ENCODE data around the gene SPIRE1.
A peak's percentile ranks its signal among the peaks of the same experiment; 100 is the strongest.
"Not testable (repeated sequence)": the region's sequence is repeated elsewhere in the genome, so short reads cannot be mapped to it uniquely, and the experiment has no call there.

Gene SPIRE1

DNA sequence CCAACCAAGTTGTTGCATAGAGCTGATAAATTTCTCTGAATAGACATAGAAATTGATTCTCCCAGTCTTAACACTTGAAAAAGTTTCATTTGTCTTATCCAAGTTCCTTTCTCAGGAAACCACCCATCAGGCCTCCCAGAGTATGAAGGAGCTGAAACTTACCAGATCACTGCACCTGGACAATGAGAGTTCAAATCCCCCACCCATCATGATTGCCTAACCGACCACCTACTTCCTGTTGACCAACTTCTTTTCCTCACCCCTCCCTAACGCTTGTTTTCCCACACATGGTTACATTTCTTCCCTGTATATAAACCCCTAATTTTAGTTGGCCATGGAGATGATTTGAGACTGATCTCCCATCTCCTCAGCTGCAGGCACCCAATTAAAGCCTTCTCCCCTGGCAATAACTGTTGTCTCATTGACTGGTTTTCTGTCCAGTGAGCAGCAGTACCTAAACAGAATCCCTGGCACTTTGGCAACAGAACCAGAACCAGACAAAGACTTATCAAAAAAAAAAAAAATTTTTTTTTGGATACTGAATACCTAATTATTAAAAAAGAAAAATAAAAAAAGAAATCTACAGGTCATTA is 103.0 kb downstream of the SPIRE1 start:
- DNase-seq, result no peak

DNA sequence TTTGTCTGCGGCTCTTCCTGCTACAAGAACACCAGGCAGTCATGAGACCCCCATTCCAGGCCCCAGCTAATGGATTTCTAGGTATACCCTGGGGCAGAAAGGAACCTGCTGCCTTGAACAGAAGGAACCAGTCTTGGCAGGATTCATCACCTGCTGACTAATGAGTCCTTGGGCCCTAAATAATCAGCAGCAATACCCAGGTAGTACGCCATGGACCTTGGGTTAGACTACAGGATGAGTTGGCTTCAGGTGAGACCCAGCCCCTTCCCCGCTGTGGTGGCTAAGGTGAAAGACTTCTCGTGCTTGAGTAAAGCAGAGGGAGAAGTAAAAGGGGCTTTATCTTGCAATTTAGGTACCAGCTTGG is 105.0 kb downstream of the SPIRE1 start:
- no peak for DNase-seq

DNA sequence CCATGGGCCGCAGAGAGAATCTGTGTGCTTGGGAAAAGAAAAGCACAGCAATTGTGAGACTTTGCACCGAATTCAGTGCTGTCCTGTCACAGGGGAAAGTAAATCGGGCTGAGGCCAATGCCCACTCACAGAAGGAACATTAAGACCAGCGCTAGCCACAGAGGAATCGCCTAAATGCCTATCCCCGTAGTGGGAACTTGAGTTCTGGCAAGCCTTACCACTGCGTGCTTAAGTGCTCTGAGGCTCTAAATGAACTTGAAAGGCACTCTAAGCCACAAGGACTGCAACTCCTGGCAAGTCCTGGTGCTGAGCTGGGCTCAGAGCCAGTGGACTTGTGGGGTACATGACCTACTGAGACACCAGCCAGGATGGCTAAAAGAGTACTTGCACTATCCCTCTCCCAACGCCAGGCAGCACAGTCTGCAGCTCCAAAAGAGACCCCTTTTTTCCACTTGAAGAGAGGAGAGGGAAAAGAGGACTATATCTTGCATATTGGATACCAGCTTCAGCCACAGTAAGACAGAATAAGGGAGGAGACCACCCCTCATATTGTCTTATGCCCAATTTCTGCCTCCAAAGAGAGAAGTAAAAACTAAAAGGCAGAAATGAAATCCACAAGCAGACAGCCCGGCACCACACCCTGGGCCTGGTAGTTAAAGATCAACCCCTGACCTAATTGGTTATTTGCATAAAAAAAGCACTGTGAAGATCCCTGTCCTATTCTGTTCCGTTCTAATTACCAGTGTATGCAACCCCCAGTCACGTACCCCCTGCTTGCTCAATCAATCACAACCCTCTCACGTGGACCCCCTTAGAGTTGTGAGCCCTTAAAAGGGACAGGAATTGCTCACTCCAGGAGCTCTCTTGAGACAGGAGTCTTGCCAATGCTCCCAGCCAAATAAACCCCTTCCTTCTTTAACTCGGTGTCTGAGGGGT is 105.7 kb downstream of the SPIRE1 start:
- DNase-seq, result not testable (repeated sequence)

DNA sequence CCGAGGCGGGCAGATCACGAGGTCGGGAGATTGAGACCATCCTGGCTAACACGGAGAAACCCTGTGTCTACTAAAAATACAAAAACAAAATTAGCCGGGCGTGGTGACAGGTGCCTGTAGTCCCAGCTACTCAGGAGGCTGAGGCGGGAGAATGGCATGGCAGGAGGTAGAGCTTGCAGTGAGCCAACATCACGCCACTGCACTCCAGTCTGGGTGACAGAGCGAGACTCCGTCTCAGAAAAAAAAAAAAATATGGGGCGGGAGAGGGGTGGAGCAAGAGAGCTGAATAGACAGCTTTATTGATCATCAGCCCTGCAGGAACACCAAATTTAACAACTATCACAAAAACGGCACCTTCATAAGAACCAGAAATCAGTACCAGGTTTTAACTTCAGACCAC is 106.4 kb downstream of the SPIRE1 start:
- DNase-seq, result not testable (repeated sequence)

DNA sequence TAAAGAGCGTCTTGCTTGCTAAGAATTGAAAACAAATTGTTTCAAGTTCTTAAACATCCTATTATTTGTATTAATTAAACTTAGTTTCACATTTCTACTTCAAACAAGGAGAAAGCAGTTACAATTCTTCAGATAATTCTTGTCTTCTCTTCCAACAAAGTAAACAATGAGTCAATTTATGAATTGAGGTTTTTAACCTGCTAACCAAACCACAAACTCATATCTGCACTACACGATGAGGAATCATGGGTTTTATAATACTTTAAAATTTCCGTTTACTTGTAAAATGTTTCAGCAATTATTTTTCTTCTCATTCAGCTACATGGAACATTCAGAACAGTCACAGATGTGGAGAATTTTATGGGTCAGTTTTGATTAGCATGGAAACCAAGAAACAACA is 114.2 kb downstream of the SPIRE1 start:
- no peak for DNase-seq

GRCh38 chr18:12540751-12541150 is 117.2 kb downstream of the SPIRE1 start:
- DNase-seq, result no peak

GRCh38 chr18:12539158-12539557 is 118.7 kb downstream of the SPIRE1 start:
- not testable (repeated sequence) for DNase-seq

- no peak for DNase-seq
These were observed 123.1 kb downstream of the SPIRE1 start for GRCh38 chr18:12534820-12535219.

DNA sequence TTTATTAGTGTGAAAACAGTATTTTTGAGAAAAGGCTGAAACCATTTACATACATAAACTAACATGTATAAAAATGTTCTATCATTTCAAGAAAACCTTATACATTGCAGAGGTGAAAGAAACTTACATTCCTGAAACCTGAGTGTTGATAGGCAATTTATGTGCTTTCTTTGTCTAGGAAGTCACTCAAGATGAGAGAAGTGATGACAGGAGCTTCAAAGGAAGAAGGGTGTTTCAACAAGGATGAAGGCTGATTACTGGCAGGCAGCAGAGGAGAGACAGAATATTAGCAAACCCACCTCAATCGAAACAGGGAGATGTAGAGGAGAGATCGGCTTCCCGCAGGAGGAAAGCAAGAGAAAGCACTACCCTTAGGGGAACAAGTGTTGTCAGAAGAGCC is 125.2 kb downstream of the SPIRE1 start:
- DNase-seq, result no peak

DNA sequence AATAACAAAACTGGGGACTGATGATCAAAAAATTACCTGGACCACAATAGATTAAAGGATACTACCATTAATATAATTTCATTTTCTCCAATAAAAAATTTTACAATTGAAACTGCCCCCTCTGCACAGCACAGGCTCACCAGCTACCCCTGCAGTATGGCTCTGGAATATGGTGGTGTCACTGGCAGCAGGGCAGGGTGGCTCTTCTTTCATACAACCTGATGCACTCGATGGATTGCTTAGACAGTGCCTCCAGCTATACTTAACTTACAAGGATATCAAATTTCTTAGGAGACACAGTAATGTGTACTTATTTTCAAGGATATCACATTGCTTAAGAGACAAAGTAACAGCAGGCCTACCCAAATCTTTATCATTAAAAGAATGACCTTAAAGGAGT is 126.2 kb downstream of the SPIRE1 start:
- no peak for DNase-seq

GRCh38 chr18:12520442-12520992 is 137.4 kb downstream of the SPIRE1 start:
- DNase-seq, result peak; percentile 18

- no peak for DNase-seq
These were observed 138.9 kb downstream of the SPIRE1 start for GRCh38 chr18:12518832-12519531.

- no peak for DNase-seq
These were observed 139.6 kb downstream of the SPIRE1 start for GRCh38 chr18:12518326-12518725.

DNA sequence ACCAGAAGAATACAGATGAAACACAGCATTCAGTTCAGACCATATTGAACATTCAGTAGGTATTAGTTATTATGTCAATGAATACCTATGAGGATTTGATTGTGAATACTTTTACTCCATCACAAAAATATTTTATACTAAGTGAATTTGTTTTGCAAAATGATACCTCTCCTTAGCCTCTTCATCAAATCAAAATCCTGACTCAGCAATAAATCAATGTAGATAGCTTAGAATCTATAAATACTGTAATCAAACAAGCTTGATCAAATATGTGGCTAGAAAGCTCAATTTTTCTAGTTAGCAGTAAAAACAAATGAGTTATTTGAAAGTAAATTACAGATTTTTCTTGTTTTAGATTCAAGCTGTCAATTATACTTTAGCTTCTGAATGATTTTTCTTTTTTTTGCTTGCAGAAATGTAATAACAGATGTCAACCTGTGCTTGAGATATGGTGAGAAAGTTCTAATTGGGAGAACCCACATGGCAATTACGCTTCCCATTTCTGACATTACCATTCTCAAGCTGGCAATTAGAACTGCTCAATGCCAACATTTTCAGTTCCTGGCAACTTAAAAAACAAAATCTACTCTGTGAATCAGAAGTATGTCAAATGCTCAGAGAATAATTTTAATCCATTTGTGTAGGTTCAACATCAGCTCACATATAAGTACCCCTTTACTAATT is 140.6 kb downstream of the SPIRE1 start:
- DNase-seq, result no peak

DNA sequence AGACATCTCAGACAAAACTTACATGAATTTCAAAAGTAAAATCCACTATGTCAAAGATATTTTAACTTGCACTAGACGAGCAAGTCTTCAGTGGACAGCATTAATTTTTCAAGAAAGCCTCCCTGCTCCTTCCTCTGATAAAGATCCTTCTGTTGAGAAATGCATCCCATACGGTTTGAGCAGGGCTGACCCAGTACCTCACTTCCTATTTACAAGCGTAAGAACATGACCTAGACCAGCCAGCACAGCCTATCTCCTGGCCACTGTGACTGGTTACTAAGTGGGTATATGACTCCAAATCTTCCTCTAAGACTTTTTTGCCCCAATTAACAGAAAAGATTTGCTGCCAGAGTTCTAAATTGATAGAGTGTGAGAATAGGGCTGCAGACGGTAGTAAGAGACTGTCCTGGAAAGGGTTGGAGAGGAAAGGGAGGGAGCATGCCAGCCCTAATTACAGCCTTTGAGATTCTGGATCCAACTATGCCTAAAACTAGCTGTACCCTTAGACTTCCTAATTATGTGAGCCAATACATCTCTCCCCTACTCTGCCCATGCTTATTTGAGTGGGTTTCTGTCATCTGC is 141.8 kb downstream of the SPIRE1 start:
- DNase-seq, result no peak

DNA sequence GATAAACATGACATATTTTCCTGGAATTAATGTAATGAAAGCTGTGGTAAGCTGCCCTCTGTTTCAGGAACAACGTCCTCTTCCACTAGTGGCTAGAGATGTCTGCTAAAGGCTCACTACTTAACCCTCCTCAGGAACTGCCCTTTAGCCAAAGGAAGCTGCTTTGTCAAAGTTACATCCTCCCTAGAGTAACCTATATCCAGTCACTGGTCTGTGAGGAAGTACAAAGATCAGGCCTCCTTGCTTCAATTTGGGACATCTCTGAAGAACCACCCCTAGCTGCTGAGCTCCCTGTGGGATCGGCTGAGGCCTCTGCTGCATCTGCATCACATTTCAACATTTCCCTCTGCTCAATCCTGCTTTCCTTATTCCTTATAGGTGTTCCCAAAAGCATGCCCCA is 142.4 kb downstream of the SPIRE1 start:
- DNase-seq, result no peak

DNA sequence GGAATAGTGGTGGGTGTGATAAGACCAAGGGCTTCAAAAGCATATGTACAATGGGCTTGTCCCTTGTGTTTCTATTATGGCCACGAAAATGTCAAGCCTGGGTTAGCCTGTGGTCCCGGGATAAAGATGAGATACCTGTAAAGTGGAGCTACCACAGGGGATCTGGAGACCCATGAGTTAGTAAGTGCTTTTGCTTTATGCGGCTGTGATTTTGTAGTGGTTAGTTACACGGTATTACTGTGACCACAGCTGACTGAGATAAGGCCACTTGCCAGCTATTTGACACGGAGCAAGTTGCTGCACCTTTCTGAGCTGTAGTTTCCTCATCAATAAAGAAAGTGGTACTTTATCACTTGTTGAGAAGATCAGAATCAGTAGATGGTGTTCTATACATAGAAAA is 150.9 kb downstream of the SPIRE1 start:
- no peak for DNase-seq

DNA sequence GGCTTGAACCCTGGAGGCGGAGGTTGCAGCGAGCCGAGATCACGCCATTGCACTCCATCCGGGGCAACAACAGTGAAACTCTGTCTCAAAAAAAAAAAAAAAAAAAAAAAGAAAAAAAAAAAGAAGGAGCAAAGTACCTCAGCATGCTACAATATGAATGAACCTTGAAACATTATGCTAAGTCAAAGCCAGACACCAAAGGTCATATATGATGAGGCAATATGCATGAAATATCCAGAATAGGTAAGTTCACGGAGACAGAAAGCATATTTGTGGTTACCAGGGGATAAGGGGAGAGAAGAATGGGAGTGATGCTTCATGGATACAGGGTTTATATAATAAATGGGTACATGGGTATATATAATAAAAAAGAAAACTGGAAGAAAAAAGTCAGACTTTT is 156.9 kb downstream of the SPIRE1 start:
- DNase-seq, result no peak

DNA sequence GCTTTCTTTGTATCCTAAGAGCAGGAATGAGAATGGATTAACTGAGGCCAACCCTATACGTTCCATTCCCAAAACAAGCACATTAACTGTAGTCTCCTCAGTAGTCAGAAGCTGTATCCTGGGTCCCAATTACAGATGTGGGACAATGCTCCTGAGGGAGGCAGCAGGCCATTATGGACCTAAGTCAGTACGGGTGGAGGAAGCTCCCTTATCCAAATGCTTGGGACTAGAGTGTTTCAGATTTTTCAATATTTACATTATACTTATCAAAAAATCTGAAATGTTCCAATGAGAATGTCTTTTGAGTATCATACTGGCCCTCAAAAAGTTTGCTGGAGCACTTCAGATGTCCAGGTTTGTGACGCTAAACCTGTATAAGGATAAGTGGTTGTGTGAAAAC is 160.1 kb downstream of the SPIRE1 start:
- DNase-seq, result no peak

DNA sequence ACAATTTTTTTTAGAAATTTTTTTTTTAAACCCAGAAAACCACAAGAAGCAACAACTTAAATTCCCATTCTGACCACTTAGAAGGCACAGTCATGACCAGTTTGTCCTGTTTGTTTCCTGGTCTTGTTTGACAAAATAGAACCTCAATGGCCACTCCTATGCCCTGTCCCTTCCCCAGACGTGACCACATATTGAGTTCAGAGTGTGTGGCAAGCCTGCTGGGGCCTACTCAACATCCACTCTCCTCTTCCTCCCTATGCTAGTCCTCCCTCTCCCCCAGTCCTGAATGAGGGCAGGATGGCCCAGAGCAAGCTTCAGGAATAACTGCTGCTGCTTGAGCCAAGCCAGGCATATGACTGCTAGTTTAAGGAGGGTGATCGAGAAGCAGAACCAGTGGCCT is 160.6 kb downstream of the SPIRE1 start:
- no peak for DNase-seq

GRCh38 chr18:12492907-12493306 is 165.0 kb downstream of the SPIRE1 start:
- DNase-seq, result no peak
